Measurements from ENCODE around the gene PODXL2. TPM values are rescaled to one million over a fixed set of nuclear protein-coding genes. Genes with fewer than 3 reads are reported as not detected.
A peak's percentile ranks its signal among the peaks of the same experiment; 100 is the strongest.

PODXL2 gene
- total RNA-seq, 1 donor from 2014 or later = 3.9 TPM

- Mint-ChIP-seq H3K9me3 (no peaks in the 10 kb centered on the region), H3K36me3 (ENCODE audit: low read depth) (no peaks in the 10 kb centered on the region), H3K27me3 (ENCODE audit: low read depth) (no peaks in the 10 kb centered on the region), H3K27ac (no peak overlapping the region), H3K4me3 (ENCODE audit: low read depth) (no peak overlapping the region), H3K4me1 (ENCODE audit: low read depth) (no peaks in the 10 kb centered on the region)
- intact Hi-C loops (cut with micrococcal nuclease) = no loop called here
- no peak for DNase-seq (ENCODE audit: low spot score)
Measured at GRCh38 chr3:127688416-127689265, 59.7 kb downstream of the PODXL2 start.

GRCh38 chr3:127689266-127689860, 60.4 kb downstream of the PODXL2 start:
- H3K27ac Mint-ChIP-seq = no peak overlapping the region
- no peaks in the 10 kb centered on the region for H3K9me3 Mint-ChIP-seq

GRCh38 chr3:127690106-127690505, 61.1 kb downstream of the PODXL2 start:
- intact Hi-C loops (cut with micrococcal nuclease) = no loop called here
- Mint-ChIP-seq H3K4me1 (ENCODE audit: low read depth) (no peaks in the 10 kb centered on the region), H3K36me3 (ENCODE audit: low read depth) (no peaks in the 10 kb centered on the region), H3K27ac (no peak overlapping the region), H3K9me3 (no peaks in the 10 kb centered on the region), H3K27me3 (ENCODE audit: low read depth) (no peaks in the 10 kb centered on the region), H3K4me3 (ENCODE audit: low read depth) (no peak overlapping the region)
- DNase-seq (ENCODE audit: low spot score) = no peak

More at GRCh38 chr3:127689266-127689860, 60.4 kb downstream of the PODXL2 start:
- no peak for DNase-seq (ENCODE audit: low spot score)
- intact Hi-C loops (cut with micrococcal nuclease) = no loop called here
- no peak overlapping the region for H3K4me3 Mint-ChIP-seq (ENCODE audit: low read depth)
- H3K36me3 Mint-ChIP-seq (ENCODE audit: low read depth) = no peaks in the 10 kb centered on the region
- no peaks in the 10 kb centered on the region for H3K27me3 Mint-ChIP-seq (ENCODE audit: low read depth)
- H3K4me1 Mint-ChIP-seq (ENCODE audit: low read depth) = no peaks in the 10 kb centered on the region

- no peak for DNase-seq (ENCODE audit: low spot score)
- intact Hi-C loops (cut with micrococcal nuclease) = no loop called here
Measured at GRCh38 chr3:127690823-127691452, 62.0 kb downstream of the PODXL2 start.

GRCh38 chr3:127691489-127691888, 62.5 kb downstream of the PODXL2 start:
- Mint-ChIP-seq H3K27ac (no peak overlapping the region), H3K27me3 (ENCODE audit: low read depth) (no peaks in the 10 kb centered on the region), H3K4me1 (ENCODE audit: low read depth) (no peaks in the 10 kb centered on the region), H3K9me3 (no peaks in the 10 kb centered on the region), H3K36me3 (ENCODE audit: low read depth) (no peaks in the 10 kb centered on the region), H3K4me3 (ENCODE audit: low read depth) (no peak overlapping the region)
- intact Hi-C loops (cut with micrococcal nuclease) = no loop called here
- no peak for DNase-seq (ENCODE audit: low spot score)

More at GRCh38 chr3:127690823-127691452, 62.0 kb downstream of the PODXL2 start:
- Mint-ChIP-seq H3K36me3 (ENCODE audit: low read depth) (no peaks in the 10 kb centered on the region), H3K27ac (no peak overlapping the region), H3K27me3 (ENCODE audit: low read depth) (no peaks in the 10 kb centered on the region), H3K4me3 (ENCODE audit: low read depth) (no peak overlapping the region), H3K4me1 (ENCODE audit: low read depth) (no peaks in the 10 kb centered on the region), H3K9me3 (no peaks in the 10 kb centered on the region)

- H3K27ac Mint-ChIP-seq = no peak overlapping the region
- no peaks in the 10 kb centered on the region for H3K4me1 Mint-ChIP-seq (ENCODE audit: low read depth)
- no peak overlapping the region for H3K4me3 Mint-ChIP-seq (ENCODE audit: low read depth)
- H3K9me3 Mint-ChIP-seq = no peaks in the 10 kb centered on the region
- H3K27me3 Mint-ChIP-seq (ENCODE audit: low read depth) = no peaks in the 10 kb centered on the region
- H3K36me3 Mint-ChIP-seq (ENCODE audit: low read depth) = no peaks in the 10 kb centered on the region
- intact Hi-C loops (cut with micrococcal nuclease) = no loop called here
- no peak for DNase-seq (ENCODE audit: low spot score)
Measured at GRCh38 chr3:127691974-127692373, 63.0 kb downstream of the PODXL2 start.

GRCh38 chr3:127692501-127693335, 63.7 kb downstream of the PODXL2 start:
- Mint-ChIP-seq H3K36me3 (ENCODE audit: low read depth) (no peaks in the 10 kb centered on the region), H3K9me3 (no peaks in the 10 kb centered on the region), H3K4me1 (ENCODE audit: low read depth) (no peaks in the 10 kb centered on the region), H3K27ac (no peak overlapping the region), H3K4me3 (ENCODE audit: low read depth) (no peak overlapping the region), H3K27me3 (ENCODE audit: low read depth) (no peaks in the 10 kb centered on the region)
- DNase-seq (ENCODE audit: low spot score) = no peak
- intact Hi-C loops (cut with micrococcal nuclease) = no loop called here

- Mint-ChIP-seq H3K36me3 (ENCODE audit: low read depth) (no peaks in the 10 kb centered on the region), H3K27ac (no peak overlapping the region), H3K4me3 (ENCODE audit: low read depth) (no peak overlapping the region), H3K27me3 (ENCODE audit: low read depth) (no peaks in the 10 kb centered on the region), H3K4me1 (ENCODE audit: low read depth) (no peaks in the 10 kb centered on the region), H3K9me3 (no peaks in the 10 kb centered on the region)
- no peak for DNase-seq (ENCODE audit: low spot score)
- intact Hi-C loops (cut with micrococcal nuclease) = no loop called here
Measured at GRCh38 chr3:127693336-127693843, 64.4 kb downstream of the PODXL2 start.

- intact Hi-C loops (cut with micrococcal nuclease) = loop anchor here (5.0 kb wide), 2 partner anchors 138 to 278 kb away; no protein-coding TSS in a partner anchor
- Mint-ChIP-seq H3K27me3 (ENCODE audit: low read depth) (no peaks in the 10 kb centered on the region), H3K36me3 (ENCODE audit: low read depth) (no peaks in the 10 kb centered on the region), H3K27ac (no peak overlapping the region), H3K9me3 (no peaks in the 10 kb centered on the region), H3K4me3 (ENCODE audit: low read depth) (no peak overlapping the region), H3K4me1 (ENCODE audit: low read depth) (no peaks in the 10 kb centered on the region)
- no peak for DNase-seq (ENCODE audit: low spot score)
Measured at GRCh38 chr3:127694467-127695215, 65.7 kb downstream of the PODXL2 start.

GRCh38 chr3:127697551-127698240, 68.7 kb downstream of the PODXL2 start:
- Mint-ChIP-seq H3K36me3 (ENCODE audit: low read depth) (no peaks in the 10 kb centered on the region), H3K9me3 (no peaks in the 10 kb centered on the region), H3K4me1 (ENCODE audit: low read depth) (no peaks in the 10 kb centered on the region), H3K4me3 (ENCODE audit: low read depth) (no peak overlapping the region), H3K27me3 (ENCODE audit: low read depth) (no peaks in the 10 kb centered on the region), H3K27ac (no peak overlapping the region)
- peak; percentile 38 for DNase-seq (ENCODE audit: low spot score)
- intact Hi-C loops (cut with micrococcal nuclease) = loop anchor here (5.0 kb wide), 2 partner anchors 135 to 275 kb away; no protein-coding TSS in a partner anchor

GRCh38 chr3:127698286-127698685, 69.3 kb downstream of the PODXL2 start:
- no peak overlapping the region for H3K27ac Mint-ChIP-seq
- H3K4me1 Mint-ChIP-seq (ENCODE audit: low read depth) = no peaks in the 10 kb centered on the region

More at GRCh38 chr3:127698286-127698685, 69.3 kb downstream of the PODXL2 start:
- no peak for DNase-seq (ENCODE audit: low spot score)
- Mint-ChIP-seq H3K36me3 (ENCODE audit: low read depth) (no peaks in the 10 kb centered on the region), H3K9me3 (no peaks in the 10 kb centered on the region), H3K4me3 (ENCODE audit: low read depth) (no peak overlapping the region), H3K27me3 (ENCODE audit: low read depth) (peaks cover 1% of the 10 kb centered on the region)
- intact Hi-C loops (cut with micrococcal nuclease) = loop anchor here (5.0 kb wide), 2 partner anchors 134 to 274 kb away; no protein-coding TSS in a partner anchor
